HL-60/S4 treated with phorbol 12-myristate 13-acetate at 8.2 ng/mL for 4 days and 3 days (cell line): ENCODE measurements around the gene PDE8A.

Source experiments
- in situ Hi-C: fragments of 300-500 bp; cut with MboI; formaldehyde crosslinking; loops from 2 replicates; pipeline ENCODE4 v1.15.0; 2022; ENCODE audit warnings: low sequenced_read_pairs

PDE8A gene

DNA sequence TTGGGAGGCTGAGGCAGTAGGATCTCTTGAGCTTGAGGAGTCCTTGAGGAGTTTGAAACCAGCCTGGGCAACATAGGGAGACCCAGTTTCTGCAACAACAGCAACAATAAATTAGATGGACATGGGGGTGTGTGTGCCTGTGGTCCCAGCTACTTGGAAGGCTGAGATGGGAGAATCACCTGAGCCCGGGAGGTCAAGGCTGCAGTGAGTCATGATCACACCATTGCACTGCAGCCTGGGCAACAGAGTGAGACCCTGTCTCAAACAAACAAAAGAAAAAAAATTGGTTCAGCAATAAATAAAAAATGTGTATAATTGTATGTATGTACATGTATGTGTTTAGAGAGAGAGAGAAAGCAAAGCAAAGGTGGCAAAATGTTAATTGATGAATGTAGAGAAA is 83.1 kb downstream of the PDE8A start:
- in situ Hi-C loops, result no loop called here

DNA sequence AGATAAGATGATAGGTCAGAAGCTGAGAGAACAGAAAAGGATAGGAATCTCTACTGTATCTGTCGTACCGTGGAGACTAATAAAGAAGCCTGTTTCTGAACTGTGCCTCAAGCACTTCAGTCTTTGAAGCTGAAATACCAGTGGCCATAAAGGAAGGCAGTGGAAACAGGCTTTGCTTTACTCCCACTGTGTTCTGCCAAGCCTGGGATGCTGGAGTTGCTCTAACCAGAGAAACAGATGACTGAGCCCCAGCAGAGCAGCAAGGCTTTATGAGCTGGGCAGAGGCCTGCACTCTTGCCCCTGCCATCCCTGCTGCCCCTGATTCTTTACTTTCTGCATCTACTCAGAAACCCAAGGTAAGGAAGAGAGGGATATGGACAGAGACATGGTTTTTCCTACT is 89.4 kb downstream of the PDE8A start:
- in situ Hi-C loops, result no loop called here

DNA sequence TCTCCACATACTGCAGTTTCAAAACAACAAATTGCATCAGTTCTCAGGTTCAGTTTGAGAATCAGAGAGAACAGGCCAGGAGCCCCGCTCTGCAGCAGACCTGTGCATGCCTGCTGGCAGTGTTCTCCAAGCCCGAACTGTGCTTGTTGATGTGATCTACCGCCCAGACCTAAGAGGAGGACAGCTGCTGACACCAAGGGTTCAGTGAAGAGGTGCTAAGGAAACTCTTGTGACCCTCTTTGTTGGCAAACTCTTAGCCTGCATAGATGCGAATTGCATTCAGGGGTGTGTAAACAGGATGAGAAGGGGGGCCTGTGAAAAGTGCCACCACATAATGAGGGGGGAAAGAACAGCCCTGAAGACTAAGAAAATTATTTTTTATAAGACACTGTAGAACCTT is 89.8 kb downstream of the PDE8A start:
- in situ Hi-C loops, result no loop called here

DNA sequence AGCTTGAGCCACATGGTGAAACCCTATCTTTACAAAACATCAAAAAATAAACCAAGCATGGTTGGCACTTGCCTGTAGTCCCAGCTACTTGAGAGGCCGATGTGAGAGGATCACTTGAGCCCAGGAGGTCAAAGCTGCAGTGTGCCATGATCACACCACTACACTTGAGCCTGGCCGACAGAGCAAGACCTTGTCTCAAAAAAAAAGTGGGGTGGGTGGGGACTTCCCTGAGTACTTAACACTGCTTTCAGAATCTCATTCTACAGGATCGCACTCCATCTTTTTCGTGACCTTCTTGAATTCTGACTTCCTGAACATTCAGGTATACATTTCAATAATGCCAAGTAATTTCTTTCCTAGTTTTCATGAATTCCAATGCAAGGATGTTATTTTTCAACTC is 91.3 kb downstream of the PDE8A start:
- in situ Hi-C loops, result no loop called here

DNA sequence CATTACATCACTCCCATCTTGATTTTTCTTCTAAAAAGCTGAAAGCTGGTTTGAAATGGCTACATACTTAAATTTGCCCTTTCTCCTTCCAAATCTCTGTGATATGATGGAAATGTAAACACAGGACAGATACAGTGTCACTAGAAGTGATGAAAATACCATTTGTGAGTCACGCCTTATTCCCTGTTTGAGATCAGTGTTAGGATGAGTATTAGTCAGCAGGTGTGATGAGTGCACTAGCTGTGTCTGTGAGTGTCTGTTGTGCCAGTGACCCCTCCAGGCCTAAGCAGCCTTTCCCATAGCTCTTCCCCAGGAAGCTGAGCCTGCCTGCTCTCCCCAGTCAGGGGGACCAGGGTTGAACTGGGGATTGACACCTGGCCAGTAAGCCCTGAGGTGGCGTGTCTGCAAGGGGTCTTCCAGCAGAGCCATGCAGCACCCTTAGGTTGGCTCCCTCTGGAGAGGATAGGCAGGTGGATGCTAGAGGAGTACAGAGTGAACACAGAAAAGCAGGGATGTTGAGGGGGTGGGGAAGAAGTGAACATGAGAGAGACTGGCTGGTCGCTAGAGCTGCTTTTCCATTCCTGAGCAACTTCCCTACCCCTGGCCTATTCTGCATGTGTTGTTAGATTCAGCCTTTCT is 92.0 kb downstream of the PDE8A start:
- in situ Hi-C loops, result no loop called here

DNA sequence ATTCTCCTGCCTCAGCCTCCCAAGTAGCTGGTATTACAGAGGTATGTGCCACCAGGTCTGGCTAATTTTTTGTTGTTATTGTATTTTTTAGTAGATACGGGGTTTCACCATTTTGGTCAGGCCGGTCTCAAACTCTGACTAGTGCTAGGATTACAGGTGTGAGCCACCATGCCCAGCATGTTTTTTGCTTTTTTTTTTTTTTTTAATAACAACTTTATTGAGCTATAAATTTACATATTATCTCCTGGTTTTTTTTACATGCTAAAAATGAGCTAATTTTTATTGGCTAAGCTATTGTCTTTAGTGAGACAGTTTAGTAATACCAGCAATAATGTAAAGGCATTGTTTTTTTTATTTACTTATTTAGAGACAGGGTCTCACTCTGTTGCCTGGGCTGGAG is 105.2 kb downstream of the PDE8A start:
- in situ Hi-C loops, result no loop called here

DNA sequence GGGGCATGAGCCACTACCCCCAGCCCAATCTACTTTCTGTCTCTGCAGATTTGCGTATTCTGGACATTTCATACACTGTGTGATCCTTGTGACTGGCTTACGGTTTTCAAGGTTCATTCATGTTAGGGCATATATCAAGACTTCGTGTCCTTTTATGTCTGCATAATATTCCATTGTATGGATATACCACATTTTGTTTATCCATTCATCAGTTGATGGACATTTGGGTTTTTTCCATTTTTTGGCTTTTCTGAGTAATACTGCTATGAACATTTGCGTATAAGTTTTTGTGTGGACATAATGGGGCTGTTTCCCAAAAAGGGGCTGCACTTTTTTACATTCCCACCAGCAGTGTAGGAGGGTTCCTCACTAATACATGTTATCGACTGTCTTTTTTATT is 106.6 kb downstream of the PDE8A start:
- in situ Hi-C loops, result no loop called here

DNA sequence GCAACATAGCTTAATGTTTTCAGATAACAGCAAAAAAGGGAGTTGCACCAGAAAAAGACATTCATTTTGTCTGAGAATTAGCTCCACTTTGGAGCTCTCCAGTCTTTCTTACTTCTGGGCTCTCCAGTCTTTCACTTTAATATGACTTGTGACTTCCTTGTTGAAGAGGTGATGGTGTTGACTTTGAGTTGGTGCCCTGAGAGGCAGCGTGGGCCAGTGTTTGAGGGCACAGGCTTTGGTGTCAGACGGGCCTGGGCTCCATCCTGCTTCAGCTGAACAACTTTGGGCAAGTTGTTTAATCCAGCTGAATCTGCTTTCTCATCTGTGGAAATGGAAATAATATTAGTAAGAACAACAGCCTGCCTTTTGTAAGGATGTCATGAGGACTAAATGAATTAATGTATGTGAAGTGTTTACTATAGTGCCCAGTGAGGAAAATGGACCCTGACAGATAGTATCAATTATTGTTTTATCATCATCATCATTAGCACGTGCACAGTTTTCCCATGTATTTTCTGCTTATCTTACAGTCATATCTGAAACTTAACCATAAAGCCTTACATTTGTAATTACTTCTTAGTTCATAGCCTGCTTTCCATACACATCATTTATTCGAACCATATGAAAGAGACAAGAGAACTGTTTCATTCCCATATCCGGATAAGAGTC is 108.4 kb downstream of the PDE8A start:
- in situ Hi-C loops, result no loop called here

DNA sequence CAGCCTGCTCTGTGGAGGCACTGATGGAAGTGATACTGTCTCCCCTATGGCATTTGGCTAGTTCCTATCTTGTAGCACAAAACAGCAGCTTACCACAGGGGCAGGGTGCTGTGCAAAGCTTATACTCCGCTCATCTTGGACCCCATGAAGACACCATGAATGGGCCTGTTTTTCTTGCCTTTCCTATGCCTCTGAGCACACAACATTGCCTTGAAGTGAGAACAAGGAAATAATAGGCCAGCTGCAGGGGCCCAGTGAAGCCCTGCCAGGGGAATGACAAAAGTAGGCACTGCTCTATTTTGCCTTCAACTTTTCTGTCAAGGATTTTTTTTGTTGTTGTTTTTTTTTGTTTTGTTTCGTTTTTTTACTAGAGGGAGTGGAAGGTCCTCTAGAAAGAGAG is 110.3 kb downstream of the PDE8A start:
- in situ Hi-C loops, result no loop called here

DNA sequence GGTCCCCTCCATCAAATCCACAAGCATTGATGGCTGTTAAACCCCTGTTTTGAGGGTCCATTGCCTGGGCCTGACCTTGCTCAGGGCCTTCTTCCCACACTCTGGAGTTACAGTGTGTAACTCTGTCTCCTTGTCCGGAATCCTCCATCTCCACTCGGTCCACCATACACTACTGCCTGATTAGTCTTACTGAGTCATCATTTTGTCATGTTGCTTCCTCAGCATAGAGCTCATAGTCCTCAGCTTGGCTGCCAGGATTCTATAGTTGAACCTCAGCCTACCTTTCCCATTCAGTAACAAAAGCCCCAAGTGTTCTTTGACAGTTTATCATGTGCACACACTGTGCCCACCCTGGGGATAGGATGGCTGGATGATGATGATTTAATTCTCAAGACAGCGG is 113.0 kb downstream of the PDE8A start:
- in situ Hi-C loops, result no loop called here

DNA sequence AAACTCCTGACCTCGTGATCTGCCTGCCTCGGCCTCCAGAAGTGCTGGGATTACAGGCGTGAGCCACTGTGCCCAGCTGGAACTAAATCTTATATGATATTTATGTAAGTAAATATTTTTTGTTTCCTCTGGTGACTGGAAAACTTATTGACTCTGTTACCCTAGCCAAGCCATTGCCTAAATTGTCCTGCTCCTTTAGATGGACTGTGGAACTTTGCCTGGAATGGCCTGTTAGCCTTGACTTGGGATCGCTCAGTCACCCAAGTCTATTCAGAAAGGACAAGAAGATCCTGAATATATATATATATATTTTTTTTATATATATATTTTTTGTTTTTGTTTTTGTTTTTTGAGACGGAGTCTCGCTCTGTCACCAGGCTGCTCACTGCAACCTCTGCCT is 113.9 kb downstream of the PDE8A start:
- in situ Hi-C loops, result no loop called here

DNA sequence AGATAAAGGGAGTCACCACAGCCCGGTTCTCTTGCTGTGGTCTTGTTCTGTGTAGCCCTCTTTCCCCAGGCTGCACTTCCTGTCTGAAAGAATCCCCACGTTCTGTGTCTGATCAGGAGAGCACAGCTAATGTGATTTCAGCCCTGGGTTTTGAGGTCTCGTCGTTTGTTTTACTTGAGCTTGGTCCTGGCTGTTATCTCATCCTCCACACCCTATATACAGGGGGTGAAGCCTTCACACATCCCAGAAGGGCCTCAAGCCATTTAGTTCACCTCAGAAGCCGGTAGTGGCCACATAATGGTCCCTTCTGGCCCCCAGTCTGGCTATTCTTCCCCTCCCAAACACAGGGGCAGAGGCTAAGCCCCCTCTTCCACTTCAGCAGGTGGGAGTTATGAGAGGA is 115.6 kb downstream of the PDE8A start:
- in situ Hi-C loops, result no loop called here

DNA sequence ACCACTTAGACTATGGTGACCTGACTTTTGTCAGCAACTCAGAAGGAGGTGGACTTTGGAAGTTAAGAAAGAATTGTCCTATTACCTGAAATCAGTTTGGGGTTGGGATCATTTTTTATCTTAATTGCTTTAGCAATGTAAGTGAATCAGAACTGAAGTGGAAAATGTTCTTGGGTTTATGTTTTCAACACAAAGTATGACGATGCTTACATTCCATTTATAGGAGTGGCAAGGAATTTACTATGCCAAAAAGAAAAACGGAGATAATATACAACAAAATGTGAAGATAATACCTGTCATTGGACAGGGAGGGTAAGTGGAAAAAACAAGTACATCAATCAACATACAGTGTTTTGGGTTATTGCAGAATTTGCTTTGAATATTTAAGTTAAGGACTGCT is 116.1 kb downstream of the PDE8A start:
- in situ Hi-C loops, result no loop called here

DNA sequence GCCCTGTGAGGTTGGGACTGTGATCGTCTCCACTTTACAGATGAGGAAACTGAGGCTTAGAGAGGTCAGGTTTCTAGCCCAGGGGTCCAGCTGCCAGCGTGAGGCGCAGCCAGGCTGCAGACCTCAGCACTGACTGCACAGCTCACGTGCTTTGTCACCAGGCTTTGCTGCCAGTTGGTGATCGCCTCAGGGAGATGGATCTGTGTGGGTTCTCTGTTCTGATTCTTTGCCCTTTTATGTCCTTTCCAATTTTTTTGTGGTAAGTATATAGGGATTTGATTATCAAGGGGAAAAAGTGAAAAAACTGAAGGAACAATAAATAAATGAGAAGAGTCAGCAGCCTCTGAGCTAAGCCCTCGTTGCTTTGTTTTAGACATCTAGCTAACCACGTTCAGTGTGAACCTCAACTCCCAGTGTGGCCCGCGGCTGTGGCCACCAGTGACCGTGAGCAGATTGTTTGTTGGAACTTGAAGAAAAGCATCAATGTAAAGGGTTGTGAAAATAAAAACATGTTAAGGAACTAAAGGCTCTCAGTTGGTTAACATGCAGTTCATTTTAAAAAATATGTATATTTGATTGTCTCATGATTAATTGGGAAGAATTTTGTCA is 117.6 kb downstream of the PDE8A start:
- in situ Hi-C loops, result no loop called here

DNA sequence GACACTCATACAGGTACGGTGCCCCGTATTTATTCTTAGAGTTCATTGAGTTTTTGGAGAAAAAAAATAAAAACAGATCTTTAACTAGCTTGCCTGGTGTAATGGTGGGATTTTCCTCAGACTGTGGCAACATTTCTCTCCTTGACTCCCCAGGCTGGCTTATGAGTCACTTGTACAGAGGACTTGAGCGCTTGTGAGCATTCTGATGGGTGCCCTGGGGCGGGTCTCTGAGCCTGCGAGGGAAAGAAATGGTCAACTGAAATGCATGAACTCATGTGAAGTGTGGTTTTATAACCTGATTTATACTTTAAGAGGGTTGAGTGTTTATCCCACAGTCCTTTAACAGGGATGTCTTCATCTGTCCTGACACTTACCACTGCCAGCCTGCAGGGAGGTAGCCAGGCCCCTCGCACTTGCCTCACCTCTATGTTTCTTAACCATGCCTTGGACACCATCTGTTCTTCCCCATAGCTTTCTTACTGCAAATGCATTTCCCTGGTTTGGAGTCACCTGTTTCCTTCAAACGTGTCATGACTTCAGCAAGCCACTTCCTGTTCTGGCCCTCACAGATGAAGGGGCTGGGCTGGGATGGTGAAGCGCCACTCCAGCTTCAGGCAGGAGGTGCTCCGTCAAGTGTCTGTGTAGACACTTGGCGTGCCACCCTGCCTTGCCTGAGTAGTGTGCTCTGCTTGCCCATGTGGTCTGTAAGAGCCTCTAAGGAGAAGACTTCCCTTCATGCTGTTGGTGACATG is 118.7 kb downstream of the PDE8A start:
- in situ Hi-C loops, result no loop called here

DNA sequence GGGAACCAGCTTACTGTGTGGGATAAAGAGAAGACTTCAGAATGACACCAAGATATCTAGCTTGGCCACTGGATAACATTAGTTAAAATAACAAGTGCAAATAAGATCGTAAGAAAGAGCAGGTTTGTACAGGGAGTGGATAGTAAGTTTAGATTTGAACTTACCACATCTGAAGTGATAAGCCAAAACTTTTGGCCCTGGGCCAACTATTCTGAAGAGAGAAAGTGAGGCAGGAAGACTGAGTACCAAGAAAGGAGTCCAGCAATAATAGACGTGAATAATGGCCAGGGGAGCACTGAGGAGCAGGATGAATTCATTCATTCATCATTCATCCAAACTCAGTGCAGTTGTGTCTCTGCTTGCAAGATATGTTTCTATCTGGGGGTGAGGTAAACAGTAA is 122.9 kb downstream of the PDE8A start:
- in situ Hi-C loops, result no loop called here

DNA sequence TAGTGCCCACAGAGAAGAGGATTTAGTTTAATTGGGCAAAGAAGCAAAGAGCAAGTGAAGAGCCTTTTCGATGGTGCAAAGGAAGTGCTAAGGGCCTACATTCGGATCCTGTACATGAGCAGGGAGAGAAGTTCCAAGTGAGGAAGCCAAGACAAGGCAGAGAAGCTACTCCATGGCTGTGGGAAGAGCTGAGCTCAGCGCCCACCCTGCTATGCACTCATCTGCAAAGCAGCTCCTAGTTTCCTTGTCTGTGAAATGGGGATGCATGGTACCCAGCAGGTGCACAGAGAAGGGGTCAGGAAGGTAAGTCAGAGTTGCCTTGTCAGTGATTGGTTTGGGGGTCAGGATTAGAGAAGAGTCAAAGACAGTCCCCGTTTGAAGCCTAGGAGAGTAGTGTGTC is 126.5 kb downstream of the PDE8A start:
- in situ Hi-C loops, result no loop called here

DNA sequence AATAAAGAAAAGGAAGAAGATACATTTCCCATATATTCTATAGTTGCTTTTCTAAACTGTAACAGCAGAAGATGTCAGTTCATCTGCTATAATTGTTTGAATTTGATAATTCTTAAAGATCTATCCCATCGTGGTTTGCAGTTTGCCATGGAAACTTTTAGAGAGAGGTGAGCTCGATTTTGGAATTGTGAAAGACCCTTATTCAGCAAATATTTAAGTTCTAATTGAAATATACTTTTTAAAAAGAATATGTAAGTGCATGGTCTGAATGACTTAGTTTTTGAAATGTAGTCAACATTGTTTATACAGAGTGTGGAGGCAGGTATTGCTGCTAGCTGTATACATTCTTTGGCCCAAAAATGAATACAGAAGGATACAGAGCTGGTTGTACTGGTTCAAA is 127.7 kb downstream of the PDE8A start:
- in situ Hi-C loops, result no loop called here

DNA sequence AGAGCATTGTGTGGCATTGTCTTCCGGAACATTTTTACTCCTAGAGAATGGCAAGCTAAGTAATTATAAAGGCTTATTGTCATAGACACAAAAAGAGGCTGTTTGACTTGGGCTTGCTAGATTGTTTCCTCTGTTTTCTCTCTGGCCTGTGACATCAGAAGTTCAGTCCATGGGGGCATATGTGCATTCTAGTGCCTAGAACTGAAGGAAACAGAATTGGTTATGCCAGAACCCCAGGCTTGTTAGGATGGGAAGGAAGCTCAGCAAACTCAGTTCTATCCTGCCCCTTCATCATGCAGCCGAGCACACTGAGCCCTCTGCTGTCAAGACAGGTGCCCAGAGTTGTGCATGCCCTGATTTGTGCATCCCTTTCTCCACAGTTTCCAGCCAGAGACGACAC is 131.3 kb downstream of the PDE8A start:
- in situ Hi-C loops, result no loop called here

DNA sequence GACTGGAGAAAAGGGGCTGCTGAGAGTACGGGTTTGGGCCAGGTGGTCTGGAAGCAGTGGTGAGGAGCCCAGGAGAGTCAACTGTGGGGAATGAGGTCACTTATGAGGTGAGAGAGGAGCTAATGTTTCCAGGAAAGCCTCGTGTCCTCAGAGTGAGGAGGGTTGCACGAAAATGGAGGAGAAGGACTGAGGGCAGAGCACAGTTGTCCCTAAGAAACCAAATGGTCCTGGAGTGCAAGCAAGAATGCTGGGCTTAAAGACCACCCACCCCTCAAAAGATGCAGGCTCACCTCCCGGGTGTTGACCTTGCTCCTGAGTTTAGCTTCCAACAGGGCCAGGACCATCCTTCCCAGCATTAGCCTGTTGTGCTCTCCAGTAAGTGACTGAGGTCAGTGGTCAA is 133.2 kb downstream of the PDE8A start:
- in situ Hi-C loops, result no loop called here

DNA sequence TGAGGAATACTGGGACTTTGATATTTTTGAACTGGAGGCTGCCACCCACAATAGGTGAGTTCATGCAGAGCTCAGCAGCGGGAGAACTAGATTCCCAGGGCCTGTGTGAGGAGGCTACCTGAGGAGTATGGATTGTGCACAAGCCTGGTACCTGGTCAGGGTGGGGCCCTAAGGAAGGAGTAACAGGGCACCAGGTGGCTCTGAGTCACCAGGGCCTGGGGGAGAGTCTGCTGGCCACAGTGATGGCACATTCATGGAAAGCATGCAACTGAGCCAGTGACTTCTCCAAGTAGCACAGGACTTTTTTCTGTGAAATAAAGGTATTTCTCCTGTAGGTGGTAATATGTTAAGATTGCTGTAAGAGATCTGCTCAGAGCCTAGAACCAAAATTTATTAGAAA is 134.4 kb downstream of the PDE8A start:
- in situ Hi-C loops, result no loop called here

DNA sequence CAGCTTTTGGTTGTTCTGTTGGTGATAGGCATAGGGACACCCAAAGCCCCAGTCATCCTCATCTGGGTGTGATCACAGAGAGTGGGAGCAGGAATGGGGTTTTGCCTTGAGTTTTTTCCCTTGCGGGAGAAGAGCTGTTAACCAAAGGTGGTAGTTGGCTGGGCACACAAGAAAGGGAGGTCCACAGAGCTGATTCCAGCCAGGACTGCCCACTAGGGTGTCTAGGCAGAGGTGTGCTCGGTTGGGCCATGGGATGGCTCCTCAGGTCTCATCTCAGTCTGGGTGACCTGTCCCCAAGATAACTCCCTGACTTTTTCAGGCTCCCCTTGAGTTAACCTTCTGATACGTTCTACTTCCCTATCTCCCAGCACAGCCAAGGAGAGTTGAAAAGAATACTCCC is 134.8 kb downstream of the PDE8A start:
- in situ Hi-C loops, result no loop called here
